Body of pancreas (tissue), 4 donors: Measurements from ENCODE around the gene PCGF5.

Source experiments
- POLR2A ChIP-seq, 3 donors: fragments of 450-650 bp; IDR thresholded peaks; one replicate each; pipeline ENCODE4 v1.6.1; 2016; ENCODE audit warnings: antibody characterized with exemption in 3 of 3, mild to moderate bottlenecking in 2 of 3
- TF ChIP-seq, protein P1 (sequence below), 7 experiments: fragments of 450-650 bp in 4 of 7; fragments of 200-600 bp in 3 of 7; sonication (generic) in 3 of 7; IDR thresholded peaks; one replicate each; pipeline ENCODE4 v1.5.1; 2016 to 2019; ENCODE audit warnings: antibody characterized with exemption in 7 of 7

DNA sequence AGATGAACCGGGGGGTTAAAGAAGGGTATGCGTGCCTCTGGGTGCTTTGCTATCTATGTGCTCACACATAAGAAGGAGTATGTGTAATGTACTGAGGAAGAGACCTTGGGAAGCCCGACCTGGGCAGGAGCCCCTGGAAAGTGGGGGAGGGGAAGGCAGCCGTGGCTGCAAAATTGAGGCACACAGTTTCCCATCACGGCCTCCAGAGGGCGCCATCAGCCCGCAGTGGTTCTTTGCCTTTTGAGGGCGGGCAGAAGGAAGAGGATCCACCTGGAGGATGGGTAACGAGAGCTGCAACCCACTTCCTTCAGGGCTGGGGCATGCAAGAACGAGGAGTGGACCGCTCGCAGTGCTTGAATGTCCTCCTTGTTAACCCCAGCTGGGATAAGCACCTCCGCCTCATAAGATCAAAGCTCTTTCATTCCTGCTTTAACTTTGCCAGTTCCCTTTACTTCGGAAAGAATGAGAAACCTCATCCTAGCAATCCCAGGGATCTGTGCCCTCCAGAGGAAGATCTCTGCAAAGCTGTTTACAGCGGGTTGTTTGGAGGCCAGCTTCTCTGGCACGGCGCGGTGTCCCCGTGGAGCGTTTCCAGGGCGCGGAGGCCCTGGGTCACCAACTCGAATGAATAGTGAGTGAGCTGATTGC lies 77.9 kb downstream of the PCGF5 start:
- no peak for TF ChIP-seq POLR2A (IDR thresholded peaks at IDR 0.05)
- TF ChIP-seq, protein P1, sequence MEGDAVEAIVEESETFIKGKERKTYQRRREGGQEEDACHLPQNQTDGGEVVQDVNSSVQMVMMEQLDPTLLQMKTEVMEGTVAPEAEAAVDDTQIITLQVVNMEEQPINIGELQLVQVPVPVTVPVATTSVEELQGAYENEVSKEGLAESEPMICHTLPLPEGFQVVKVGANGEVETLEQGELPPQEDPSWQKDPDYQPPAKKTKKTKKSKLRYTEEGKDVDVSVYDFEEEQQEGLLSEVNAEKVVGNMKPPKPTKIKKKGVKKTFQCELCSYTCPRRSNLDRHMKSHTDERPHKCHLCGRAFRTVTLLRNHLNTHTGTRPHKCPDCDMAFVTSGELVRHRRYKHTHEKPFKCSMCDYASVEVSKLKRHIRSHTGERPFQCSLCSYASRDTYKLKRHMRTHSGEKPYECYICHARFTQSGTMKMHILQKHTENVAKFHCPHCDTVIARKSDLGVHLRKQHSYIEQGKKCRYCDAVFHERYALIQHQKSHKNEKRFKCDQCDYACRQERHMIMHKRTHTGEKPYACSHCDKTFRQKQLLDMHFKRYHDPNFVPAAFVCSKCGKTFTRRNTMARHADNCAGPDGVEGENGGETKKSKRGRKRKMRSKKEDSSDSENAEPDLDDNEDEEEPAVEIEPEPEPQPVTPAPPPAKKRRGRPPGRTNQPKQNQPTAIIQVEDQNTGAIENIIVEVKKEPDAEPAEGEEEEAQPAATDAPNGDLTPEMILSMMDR (IDR thresholded peaks at IDR 0.05), result peak; percentile 74 to 95 (median 80)
